Activated T-helper 1 cell treated with anti-CD3 and anti-CD28 coated beads, Interleukin-12 subunit alpha, Interleukin-12 subunit beta, Interleukin-2, Interleukin-4 antibody, amounts not matched to agents 30 ng/mL and 10 ng/mL and 1 ng/mL, durations not matched to agents 14 hours and 24 hours and 36 hours (primary cell): Measurements from ENCODE around the gene BRK1. TPM values are rescaled to one million over a fixed set of nuclear protein-coding genes. Genes with fewer than 3 reads are reported as not detected.
"Not testable (repeated sequence)": the region's sequence is repeated elsewhere in the genome, so short reads cannot be mapped to it uniquely, and the experiment has no call there.

ENCODE experiments used
- DNase-seq: peaks from one replicate; pipeline ENCODE4 v3.0.0; 2021; ENCODE audit warnings: low spot score
- H3K27ac Mint-ChIP-seq: one replicate; pipeline ENCODE4 v1.8.0; 2021; ENCODE audit warnings: mild to moderate bottlenecking, mixed read lengths
- H3K27me3 Mint-ChIP-seq: one replicate; pipeline ENCODE4 v1.8.0; 2022; ENCODE audit warnings: mild to moderate bottlenecking, moderate library complexity, mixed read lengths; ENCODE audit not compliant: insufficient read depth
- H3K36me3 Mint-ChIP-seq: one replicate; pipeline ENCODE4 v1.8.0; 2021; ENCODE audit warnings: low read depth, mixed read lengths
- H3K4me1 Mint-ChIP-seq: one replicate; pipeline ENCODE4 v1.8.0; 2021; ENCODE audit warnings: low read depth, mixed read lengths
- H3K4me3 Mint-ChIP-seq: one replicate; pipeline ENCODE4 v1.8.0; 2021; ENCODE audit warnings: mild to moderate bottlenecking, moderate library complexity, mixed read lengths
- H3K9me3 Mint-ChIP-seq: one replicate; pipeline ENCODE4 v1.8.0; 2021; ENCODE audit warnings: mixed read lengths
- intact Hi-C: fragments of 100-400 bp; cut with micrococcal nuclease; formaldehyde crosslinking; loops from one replicate; pipeline ENCODE4 v1.15.1; 2024
- total RNA-seq: library from RNA; stranded (reverse); gene quantifications from 2 replicates; pipeline ENCODE4 v1.2.3, GENCODE V29; 2022

BRK1 gene
- total RNA-seq, 1 donor from 2014 or later: 97.2 TPM

DNA sequence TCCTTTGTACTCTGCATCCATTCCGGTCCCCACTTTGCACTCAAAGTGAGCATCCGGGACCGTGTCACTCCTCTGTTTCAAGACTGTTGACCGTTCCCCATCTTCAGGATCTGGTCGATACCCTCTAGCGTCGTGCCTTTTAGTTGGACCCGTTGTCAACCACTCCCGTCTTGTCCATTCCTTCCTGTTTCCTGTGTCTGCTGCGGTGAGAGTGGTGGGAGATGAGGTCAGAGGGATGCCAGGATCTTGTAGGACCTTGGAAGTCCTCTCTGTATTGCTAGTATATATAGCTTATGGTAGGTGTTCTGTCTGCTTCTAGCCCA, 624 bp downstream of the BRK1 start:
- intact Hi-C loops: loop anchor here (1.0 to 10.0 kb wide), 4 partner anchors 49 to 754 kb away; partner anchors contain the start of genes IRAK2, RPUSD3 and THUMPD3
- H3K36me3 Mint-ChIP-seq: peaks cover 22% of the 10 kb centered on the region
- H3K27ac Mint-ChIP-seq: peak overlapping the region; percentile 96

DNA sequence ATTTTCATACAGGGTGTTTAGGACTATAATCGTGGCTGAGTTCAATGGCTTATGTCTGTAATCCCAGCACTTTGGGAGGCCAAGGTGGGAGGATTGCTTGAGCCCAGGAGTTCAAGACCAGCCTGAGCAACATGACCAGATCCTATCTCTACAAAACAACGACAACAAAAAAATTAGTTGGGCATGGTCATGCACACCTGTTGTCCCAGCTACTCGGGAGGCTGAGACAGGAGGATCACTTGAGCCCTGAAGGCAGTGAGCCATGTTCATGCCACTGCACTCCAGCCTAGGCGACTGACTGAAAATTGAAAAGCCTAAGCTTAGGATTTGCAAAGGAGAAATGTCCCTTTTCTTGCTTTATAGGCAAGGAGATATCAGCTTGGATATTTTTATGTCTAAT, 1.5 kb downstream of the BRK1 start:
- Mint-ChIP-seq H3K27ac (peak overlapping the region; percentile 96), H3K4me1 (peaks cover 39% of the 10 kb centered on the region), H3K36me3 (peaks cover 25% of the 10 kb centered on the region), H3K4me3 (peak overlapping the region; percentile 99), H3K9me3 (no peaks in the 10 kb centered on the region), H3K27me3 (peaks cover 2% of the 10 kb centered on the region)
- DNase-seq: no peak
- intact Hi-C loops: loop anchor here (1.0 to 10.0 kb wide), 4 partner anchors 48 to 755 kb away; partner anchors contain the start of genes IRAK2, RPUSD3 and THUMPD3

More for the DNA sequence above, 624 bp downstream of the BRK1 start:
- Mint-ChIP-seq H3K4me1 (peaks cover 37% of the 10 kb centered on the region), H3K27me3 (peaks cover 2% of the 10 kb centered on the region), H3K9me3 (no peaks in the 10 kb centered on the region), H3K4me3 (peak overlapping the region; percentile 99)
- no peak for DNase-seq

DNA sequence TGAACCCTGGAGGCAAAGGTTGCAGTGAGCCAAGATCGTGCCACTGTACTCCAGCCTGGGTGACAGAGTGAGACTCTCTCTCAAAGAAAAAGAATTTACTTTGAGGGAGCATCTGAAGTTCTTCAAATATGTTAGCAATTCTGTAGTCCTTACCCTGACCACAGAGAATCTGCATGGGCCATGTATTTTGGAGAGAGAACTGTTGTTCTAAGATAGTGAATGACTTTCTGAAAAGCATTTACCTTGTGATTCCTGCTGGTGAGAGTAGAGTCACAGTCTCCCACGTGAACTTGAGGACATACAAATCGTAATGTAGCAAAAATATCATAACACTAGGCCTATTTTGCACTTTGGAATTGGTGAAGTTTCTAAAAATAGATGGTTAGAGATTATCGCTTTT, 3.9 kb downstream of the BRK1 start:
- no peak for DNase-seq
- no peaks in the 10 kb centered on the region for H3K9me3 Mint-ChIP-seq
- intact Hi-C loops: loop anchor here (5.0 to 10.0 kb wide), 2 partner anchors 275 to 757 kb away; partner anchors contain the start of genes RPUSD3 and THUMPD3
- no peak overlapping the region for H3K27ac Mint-ChIP-seq
- H3K4me1 Mint-ChIP-seq: peaks cover 47% of the 10 kb centered on the region
- peaks cover 33% of the 10 kb centered on the region for H3K36me3 Mint-ChIP-seq
- no peak overlapping the region for H3K4me3 Mint-ChIP-seq
- peaks cover 2% of the 10 kb centered on the region for H3K27me3 Mint-ChIP-seq

DNA sequence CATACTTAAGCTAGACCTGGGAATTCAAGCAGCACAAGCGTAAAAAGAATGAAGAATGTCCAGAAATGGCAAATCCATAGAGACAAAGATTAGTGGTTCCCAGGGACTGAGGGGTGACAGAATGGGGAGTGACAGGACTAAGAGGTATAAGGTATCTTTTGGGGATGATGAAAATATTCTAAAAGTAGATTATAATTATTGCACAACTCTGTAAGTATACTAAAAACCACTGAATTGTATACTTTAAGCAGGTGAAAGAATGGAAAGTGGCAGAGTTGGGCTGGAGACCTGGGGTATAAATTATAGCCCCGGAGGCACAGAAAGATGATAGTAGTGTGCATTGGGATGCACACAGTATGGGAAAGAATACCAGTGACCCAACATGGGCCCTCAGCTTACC, 5.6 kb downstream of the BRK1 start:
- Mint-ChIP-seq H3K36me3 (peaks cover 43% of the 10 kb centered on the region), H3K9me3 (no peaks in the 10 kb centered on the region), H3K27me3 (no peaks in the 10 kb centered on the region), H3K4me3 (no peak overlapping the region), H3K27ac (no peak overlapping the region), H3K4me1 (peaks cover 41% of the 10 kb centered on the region)
- intact Hi-C loops: no loop called here
- no peak for DNase-seq

DNA sequence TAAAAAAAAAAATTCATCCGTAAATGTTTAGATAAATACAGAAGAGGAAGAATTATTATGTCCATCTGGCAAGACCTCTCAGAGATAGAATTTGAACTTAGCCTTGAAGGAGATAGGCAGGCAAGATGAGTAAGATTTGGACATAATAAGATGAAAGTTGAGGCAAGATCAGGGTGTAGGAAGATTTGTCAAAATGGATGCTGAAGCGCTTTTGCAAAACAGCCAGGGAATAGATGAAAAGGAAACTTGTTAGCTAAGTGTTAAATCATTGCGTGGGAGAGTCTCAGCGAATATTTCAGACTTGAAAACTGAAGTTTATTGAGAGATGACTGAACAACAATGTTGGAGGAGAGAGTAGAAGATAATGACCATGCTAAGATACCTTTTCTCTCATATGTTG, 7.2 kb downstream of the BRK1 start:
- peaks cover 49% of the 10 kb centered on the region for H3K36me3 Mint-ChIP-seq
- no peaks in the 10 kb centered on the region for H3K27me3 Mint-ChIP-seq
- H3K4me3 Mint-ChIP-seq: no peak overlapping the region
- H3K4me1 Mint-ChIP-seq: peaks cover 32% of the 10 kb centered on the region
- H3K9me3 Mint-ChIP-seq: no peaks in the 10 kb centered on the region
- intact Hi-C loops: no loop called here
- peak overlapping the region; percentile 73 for H3K27ac Mint-ChIP-seq
- DNase-seq: no peak

DNA sequence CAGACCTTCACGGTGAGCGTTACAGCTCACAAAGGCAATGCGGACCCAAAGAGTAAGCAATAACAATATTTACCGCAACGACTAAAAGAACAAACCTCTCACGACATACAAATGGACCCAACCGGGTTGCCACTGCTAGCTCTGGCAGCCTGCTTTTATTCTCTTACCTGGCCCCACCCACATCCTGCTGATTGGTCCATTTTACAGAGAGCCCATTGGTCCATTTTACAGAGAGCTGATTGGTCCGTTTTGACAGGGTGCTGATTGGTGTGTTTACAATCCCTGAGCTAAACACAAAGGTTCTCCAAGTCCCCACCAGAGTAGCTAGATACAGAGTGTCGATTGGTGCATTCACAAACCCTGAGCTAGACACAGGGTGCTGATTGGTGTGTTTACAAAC, 20.4 kb downstream of the BRK1 start:
- H3K9me3 Mint-ChIP-seq, H3K36me3 Mint-ChIP-seq, H3K4me1 Mint-ChIP-seq, H3K27ac Mint-ChIP-seq, DNase-seq, H3K4me3 Mint-ChIP-seq, intact Hi-C loops, H3K27me3 Mint-ChIP-seq: not testable (repeated sequence)

DNA sequence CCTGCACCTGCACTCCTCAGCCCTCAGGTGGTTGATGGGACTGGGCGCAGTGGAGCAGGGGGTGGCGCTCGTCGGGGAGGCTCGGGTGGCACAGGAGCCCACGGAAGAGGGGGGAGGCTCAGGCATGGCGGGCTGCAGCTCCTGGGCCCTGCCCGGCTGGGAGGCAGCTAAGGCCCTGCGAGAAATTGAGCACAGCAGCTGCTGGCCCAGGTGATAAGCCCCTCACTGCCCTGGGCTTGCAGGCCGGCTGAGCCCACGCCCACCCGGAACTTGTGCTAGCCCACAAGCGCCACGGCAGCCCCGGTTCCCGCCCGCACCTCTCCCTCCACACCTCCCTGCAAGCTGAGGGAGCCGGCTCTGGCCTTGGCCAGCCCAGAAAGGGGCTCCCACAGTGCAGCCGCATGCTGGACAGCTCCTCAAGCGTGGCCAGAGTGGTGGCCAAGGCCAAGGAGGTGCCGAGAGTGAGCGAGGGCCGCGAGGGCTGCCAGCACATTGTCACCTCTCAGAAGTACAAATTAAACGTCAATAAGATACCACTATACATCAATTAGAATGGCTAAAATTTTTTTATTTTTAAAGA, 21.0 kb downstream of the BRK1 start:
- no peaks in the 10 kb centered on the region for H3K27me3 Mint-ChIP-seq
- DNase-seq: no peak
- H3K9me3 Mint-ChIP-seq: no peaks in the 10 kb centered on the region
- intact Hi-C loops: no loop called here
- peaks cover 9% of the 10 kb centered on the region for H3K4me1 Mint-ChIP-seq
- no peaks in the 10 kb centered on the region for H3K36me3 Mint-ChIP-seq
- no peak overlapping the region for H3K4me3 Mint-ChIP-seq
- no peak overlapping the region for H3K27ac Mint-ChIP-seq

DNA sequence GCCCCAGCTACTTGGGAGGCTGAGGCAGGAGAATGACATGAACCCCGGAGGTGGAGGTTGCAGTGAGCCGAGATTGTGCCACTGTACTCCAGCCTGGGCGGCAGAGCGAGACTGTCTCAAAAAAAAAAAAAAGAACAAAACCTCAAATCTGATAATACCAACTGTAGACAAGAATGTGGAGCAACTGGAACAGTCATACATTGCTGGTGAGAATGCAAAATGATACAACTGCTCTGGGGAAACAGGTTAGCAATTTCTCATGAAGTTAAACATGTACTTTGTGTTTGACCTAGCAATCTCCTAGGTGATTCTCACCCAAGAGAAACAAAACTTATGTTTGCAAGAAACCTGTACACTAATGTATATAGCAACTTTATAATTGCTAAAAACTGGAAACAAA, 21.7 kb downstream of the BRK1 start:
- DNase-seq: no peak
- Mint-ChIP-seq H3K9me3 (no peaks in the 10 kb centered on the region), H3K4me1 (peaks cover 9% of the 10 kb centered on the region), H3K27ac (no peak overlapping the region), H3K4me3 (no peak overlapping the region), H3K27me3 (no peaks in the 10 kb centered on the region), H3K36me3 (no peaks in the 10 kb centered on the region)
- intact Hi-C loops: no loop called here

DNA sequence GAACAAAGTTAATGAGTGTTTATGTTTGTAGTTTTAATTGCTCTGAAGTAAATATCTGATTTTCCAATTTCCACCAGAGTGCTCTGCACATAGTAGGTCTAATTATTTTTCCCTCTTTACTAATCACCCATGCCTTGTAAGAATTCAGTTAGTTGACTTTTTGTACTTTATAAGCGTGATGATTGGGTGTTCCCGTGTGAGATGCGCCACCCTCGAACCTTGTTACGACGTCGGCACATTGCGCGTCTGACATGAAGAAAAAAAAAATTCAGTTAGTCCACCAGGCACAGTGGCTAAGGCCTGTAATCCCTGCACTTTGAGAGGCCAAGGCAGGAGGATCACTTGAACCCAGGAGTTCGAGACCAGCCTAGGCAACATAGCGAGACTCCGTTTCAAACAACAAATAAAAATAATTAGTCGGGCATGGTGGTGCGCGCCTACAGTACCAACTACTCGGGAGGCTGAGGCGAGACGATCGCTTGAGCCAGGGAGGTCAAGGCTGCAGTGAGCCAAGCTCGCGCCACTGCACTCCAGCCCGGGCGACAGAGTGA, 25.6 kb downstream of the BRK1 start:
- H3K4me1 Mint-ChIP-seq: peaks cover 17% of the 10 kb centered on the region
- no peak for DNase-seq
- peak overlapping the region; percentile 85 for H3K27ac Mint-ChIP-seq
- no peaks in the 10 kb centered on the region for H3K9me3 Mint-ChIP-seq
- peak overlapping the region; percentile 90 for H3K4me3 Mint-ChIP-seq
- no peaks in the 10 kb centered on the region for H3K27me3 Mint-ChIP-seq
- H3K36me3 Mint-ChIP-seq: peaks cover 9% of the 10 kb centered on the region
- intact Hi-C loops: loop anchor here (1.0 to 5.0 kb wide), 8 partner anchors 23 to 744 kb away; partner anchors contain the start of genes BRK1, FANCD2, IRAK2 and JAGN1

DNA sequence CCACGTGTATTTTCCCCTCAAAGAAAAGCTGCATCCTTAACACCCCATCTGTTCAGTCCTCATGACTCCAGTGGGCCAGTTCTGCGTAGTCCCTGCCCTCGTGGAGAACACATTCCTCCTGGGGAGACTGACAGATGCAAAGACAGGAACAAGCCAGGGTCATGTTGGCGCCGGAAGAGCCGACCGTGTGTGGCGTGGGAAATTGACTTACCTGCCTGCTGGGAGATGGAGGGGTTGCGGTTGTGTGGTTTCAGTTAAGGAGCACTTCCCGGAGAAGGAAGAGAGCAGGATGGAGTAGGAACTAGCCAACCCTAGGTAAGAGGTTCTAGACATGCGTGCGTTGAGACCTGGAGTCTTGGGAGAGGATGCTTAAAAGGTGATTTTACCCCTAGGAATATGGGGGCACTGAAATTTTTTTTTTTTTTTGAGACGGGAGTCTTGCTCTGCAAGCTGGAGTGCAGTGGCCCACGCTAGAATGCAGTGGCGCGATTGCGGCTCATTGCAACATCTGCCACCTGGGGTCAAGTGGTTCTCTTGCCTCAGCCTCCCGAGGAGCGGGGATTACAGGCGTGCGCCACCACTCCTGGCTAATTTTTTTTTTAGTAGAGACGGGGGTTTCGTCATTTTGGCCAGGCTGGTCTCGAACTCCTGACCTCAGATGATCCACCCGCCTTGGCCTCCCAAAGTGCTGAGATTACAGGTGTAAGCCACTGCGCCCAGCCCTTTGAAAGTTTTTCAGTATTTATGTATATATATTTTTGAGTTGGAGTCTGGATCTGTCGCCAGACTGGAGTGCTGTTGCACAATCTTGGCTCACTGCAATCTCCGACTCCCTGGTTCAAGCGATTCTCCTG, 27.5 kb downstream of the BRK1 start:
- Mint-ChIP-seq H3K4me1 (peaks cover 25% of the 10 kb centered on the region), H3K27ac (peak overlapping the region; percentile 85), H3K9me3 (no peaks in the 10 kb centered on the region), H3K36me3 (peaks cover 16% of the 10 kb centered on the region), H3K4me3 (peak overlapping the region; percentile 90), H3K27me3 (no peaks in the 10 kb centered on the region)
- no peak for DNase-seq
- intact Hi-C loops: loop anchor here (2.0 to 5.0 kb wide), 4 partner anchors 50 to 746 kb away; partner anchors contain the start of genes JAGN1 and SETD5

DNA sequence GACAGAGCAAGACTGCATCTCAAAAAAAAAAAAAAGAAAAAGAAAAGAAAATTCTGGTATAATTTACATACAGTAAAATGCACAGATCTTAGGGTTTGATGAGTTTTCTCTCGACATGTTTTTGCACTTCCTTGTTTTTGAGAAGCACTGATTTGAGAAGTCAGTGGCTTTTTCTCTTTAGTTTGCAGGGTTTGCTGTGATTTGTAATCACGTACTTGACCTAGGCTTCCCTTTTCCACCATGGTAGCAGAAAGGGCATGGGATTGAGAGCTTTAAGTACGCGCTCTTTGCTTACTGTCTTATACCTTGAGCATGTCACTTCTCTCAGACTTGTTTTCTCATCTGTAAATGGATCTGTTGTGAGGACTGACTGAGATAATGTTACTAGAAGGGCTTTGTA, 30.2 kb downstream of the BRK1 start:
- Mint-ChIP-seq H3K27me3 (no peaks in the 10 kb centered on the region), H3K36me3 (peaks cover 34% of the 10 kb centered on the region), H3K9me3 (no peaks in the 10 kb centered on the region), H3K4me1 (peaks cover 38% of the 10 kb centered on the region), H3K27ac (peak overlapping the region; percentile 52), H3K4me3 (peak overlapping the region; percentile 69)
- intact Hi-C loops: no loop called here
- no peak for DNase-seq

DNA sequence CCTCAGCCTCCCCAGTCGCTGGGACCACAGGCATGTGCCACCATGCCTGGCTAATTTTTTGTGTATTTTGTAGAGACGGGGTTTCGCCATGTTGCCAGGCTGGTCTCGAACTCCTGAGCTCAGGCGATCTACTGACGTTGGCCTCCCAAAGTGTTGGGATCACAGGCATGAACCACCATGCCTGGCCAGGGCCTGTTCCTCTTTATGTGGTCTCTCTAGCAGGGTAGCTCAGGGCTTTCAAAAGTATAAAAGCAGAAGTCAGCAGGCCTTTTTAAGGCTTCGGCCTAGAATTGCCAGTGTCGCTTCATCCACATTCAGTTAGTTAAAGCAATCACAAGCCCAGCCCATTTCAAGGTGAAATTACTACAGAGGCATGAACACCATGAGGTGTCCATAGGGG, 33.8 kb downstream of the BRK1 start:
- no peak for DNase-seq
- no peak overlapping the region for H3K27ac Mint-ChIP-seq
- H3K4me1 Mint-ChIP-seq: peaks cover 37% of the 10 kb centered on the region
- no peaks in the 10 kb centered on the region for H3K27me3 Mint-ChIP-seq
- H3K9me3 Mint-ChIP-seq: no peaks in the 10 kb centered on the region
- H3K36me3 Mint-ChIP-seq: peaks cover 44% of the 10 kb centered on the region
- no peak overlapping the region for H3K4me3 Mint-ChIP-seq
- intact Hi-C loops: no loop called here

DNA sequence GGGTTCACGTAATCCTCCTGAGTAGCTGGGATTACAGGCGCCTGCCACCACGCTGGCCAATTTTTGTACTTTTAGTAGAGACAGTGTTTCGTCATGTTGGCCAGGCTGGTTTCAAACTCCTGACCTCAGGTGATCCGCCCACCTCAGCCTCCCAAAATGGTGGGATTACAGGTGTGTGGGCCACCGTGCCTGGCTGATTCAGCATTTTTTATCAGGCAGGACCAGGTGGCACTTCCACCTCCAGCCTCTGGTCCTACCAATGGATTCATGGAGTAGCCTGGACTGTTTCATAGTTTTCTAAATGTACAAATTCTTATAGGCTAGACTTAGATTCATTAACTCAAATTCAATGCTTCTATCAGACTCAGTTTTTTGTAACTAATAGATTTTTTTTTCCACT, 35.5 kb downstream of the BRK1 start:
- no peak for DNase-seq
- H3K4me3 Mint-ChIP-seq: no peak overlapping the region
- no peak overlapping the region for H3K27ac Mint-ChIP-seq
- intact Hi-C loops: no loop called here
- peaks cover 52% of the 10 kb centered on the region for H3K36me3 Mint-ChIP-seq
- H3K27me3 Mint-ChIP-seq: no peaks in the 10 kb centered on the region
- peaks cover 29% of the 10 kb centered on the region for H3K4me1 Mint-ChIP-seq
- peaks cover 2% of the 10 kb centered on the region for H3K9me3 Mint-ChIP-seq
